HEK293 (cell line): ENCODE results near the gene MRPS27.
A peak's percentile ranks its signal among the peaks of the same experiment; 100 is the strongest.

Experiments used
- GLI4 ChIP-seq: fragments of 450-650 bp; formaldehyde crosslinking; IDR thresholded peaks from 2 replicates; pipeline ENCODE4 v1.5.1; 2016; ENCODE audit warnings: missing biosample characterization, missing genetic modification characterization
- KLF7 ChIP-seq: fragments of 450-650 bp; formaldehyde crosslinking; IDR thresholded peaks from 2 replicates; pipeline ENCODE4 v1.5.1; 2016; ENCODE audit warnings: missing biosample characterization, missing genetic modification characterization, borderline replicate concordance
- REPIN1 ChIP-seq: fragments of 450-650 bp; formaldehyde crosslinking; IDR thresholded peaks from 2 replicates; pipeline ENCODE4 v1.5.1; 2017; ENCODE audit warnings: missing biosample characterization, missing genetic modification characterization, low read depth
- SETDB1 ChIP-seq: IDR thresholded peaks from one replicate; pipeline ENCODE4 v1.6.1; 2017; ENCODE audit warnings: mild to moderate bottlenecking, low read length, moderate library complexity, mixed read lengths; ENCODE audit not compliant: insufficient read length
- SP3 ChIP-seq: fragments of 450-650 bp; formaldehyde crosslinking; IDR thresholded peaks from 2 replicates; pipeline ENCODE4 v1.5.1; 2016; ENCODE audit warnings: missing biosample characterization, missing genetic modification characterization
- SP7 ChIP-seq: fragments of 450-650 bp; formaldehyde crosslinking; IDR thresholded peaks from 2 replicates; pipeline ENCODE4 v1.5.1; 2016; ENCODE audit warnings: missing biosample characterization, missing genetic modification characterization
- ZIC2 ChIP-seq: fragments of 450-650 bp; formaldehyde crosslinking; IDR thresholded peaks from 2 replicates; pipeline ENCODE4 v1.5.1; 2016; ENCODE audit warnings: missing biosample characterization, missing genetic modification characterization
- ZNF112 ChIP-seq: fragments of 450-650 bp; formaldehyde crosslinking; IDR thresholded peaks from 2 replicates; pipeline ENCODE4 v1.5.0; 2017; ENCODE audit warnings: missing biosample characterization, missing genetic modification characterization
- ZNF133 ChIP-seq: fragments of 450-650 bp; formaldehyde crosslinking; IDR thresholded peaks from 2 replicates; pipeline ENCODE4 v1.5.1; 2016; ENCODE audit warnings: missing biosample characterization, missing genetic modification characterization
- ZNF140 ChIP-seq: fragments of 450-650 bp; formaldehyde crosslinking; IDR thresholded peaks from 2 replicates; pipeline ENCODE4 v1.5.1; 2016; ENCODE audit warnings: missing biosample characterization, missing genetic modification characterization
- ZNF155 ChIP-seq: fragments of 450-650 bp; formaldehyde crosslinking; IDR thresholded peaks from 2 replicates; pipeline ENCODE4 v1.5.1; 2016; ENCODE audit warnings: missing biosample characterization, missing genetic modification characterization
- ZNF18 ChIP-seq: fragments of 450-650 bp; formaldehyde crosslinking; IDR thresholded peaks from 2 replicates; pipeline ENCODE4 v1.5.1; 2016; ENCODE audit warnings: missing biosample characterization, missing genetic modification characterization
- ZNF239 ChIP-seq: fragments of 450-650 bp; formaldehyde crosslinking; IDR thresholded peaks from 2 replicates; pipeline ENCODE4 v1.5.1; 2016; ENCODE audit warnings: missing biosample characterization, missing genetic modification characterization
- ZNF292 ChIP-seq: fragments of 450-650 bp; formaldehyde crosslinking; IDR thresholded peaks from 2 replicates; pipeline ENCODE4 v1.5.1; 2016; ENCODE audit warnings: low read depth, missing biosample characterization, missing genetic modification characterization, borderline replicate concordance
- ZNF362 ChIP-seq: fragments of 450-650 bp; formaldehyde crosslinking; IDR thresholded peaks from 2 replicates; pipeline ENCODE4 v1.5.1; 2016; ENCODE audit warnings: missing biosample characterization, missing genetic modification characterization
- ZNF37A ChIP-seq: fragments of 450-650 bp; IDR thresholded peaks from 2 replicates; pipeline ENCODE4 v1.5.1; 2018; ENCODE audit warnings: missing biosample characterization, missing genetic modification characterization
- ZNF391 ChIP-seq: fragments of 450-650 bp; formaldehyde crosslinking; IDR thresholded peaks from 2 replicates; pipeline ENCODE4 v1.5.1; 2016; ENCODE audit warnings: low read depth, missing biosample characterization, missing genetic modification characterization, borderline replicate concordance
- ZNF394 ChIP-seq: fragments of 450-650 bp; formaldehyde crosslinking; IDR thresholded peaks from 2 replicates; pipeline ENCODE4 v1.5.1; 2016; ENCODE audit warnings: missing biosample characterization, missing genetic modification characterization, mild to moderate bottlenecking, moderate library complexity, borderline replicate concordance
- ZNF404 ChIP-seq: fragments of 450-650 bp; formaldehyde crosslinking; IDR thresholded peaks from 2 replicates; pipeline ENCODE4 v1.5.1; 2017; ENCODE audit warnings: missing biosample characterization, missing genetic modification characterization
- ZNF529 ChIP-seq: fragments of 450-650 bp; formaldehyde crosslinking; IDR thresholded peaks from 2 replicates; pipeline ENCODE4 v1.5.1; 2017; ENCODE audit warnings: missing genetic modification characterization, missing biosample characterization; ENCODE audit not compliant: insufficient replicate concordance
- ZNF555 ChIP-seq: fragments of 450-650 bp; formaldehyde crosslinking; conservative IDR thresholded peaks from 2 replicates; pipeline ENCODE4 v1.5.1; 2017; ENCODE audit warnings: missing biosample characterization, mild to moderate bottlenecking, missing genetic modification characterization, inconsistent platforms
- ZNF560 ChIP-seq: fragments of 450-650 bp; formaldehyde crosslinking; IDR thresholded peaks from 2 replicates; pipeline ENCODE4 v1.5.1; 2017; ENCODE audit warnings: missing biosample characterization, missing genetic modification characterization, borderline replicate concordance
- ZNF624 ChIP-seq: fragments of 450-650 bp; formaldehyde crosslinking; IDR thresholded peaks from 2 replicates; pipeline ENCODE4 v1.5.1; 2017; ENCODE audit warnings: missing biosample characterization, missing genetic modification characterization
- ZNF629 ChIP-seq: fragments of 450-650 bp; formaldehyde crosslinking; IDR thresholded peaks from 2 replicates; pipeline ENCODE4 v1.5.1; 2017; ENCODE audit warnings: missing biosample characterization, missing genetic modification characterization
- ZNF664 ChIP-seq: fragments of 450-650 bp; formaldehyde crosslinking; IDR thresholded peaks from 2 replicates; pipeline ENCODE4 v1.5.1; 2016; ENCODE audit warnings: missing biosample characterization, missing genetic modification characterization
- ZNF692 ChIP-seq: fragments of 450-650 bp; formaldehyde crosslinking; IDR thresholded peaks from 2 replicates; pipeline ENCODE4 v1.5.1; 2016; ENCODE audit warnings: missing biosample characterization, missing genetic modification characterization
- ZNF701 ChIP-seq: fragments of 450-650 bp; formaldehyde crosslinking; IDR thresholded peaks from 2 replicates; pipeline ENCODE4 v1.5.1; 2016; ENCODE audit warnings: missing biosample characterization, missing genetic modification characterization
- ZNF707 ChIP-seq: fragments of 450-650 bp; formaldehyde crosslinking; IDR thresholded peaks from 2 replicates; pipeline ENCODE4 v1.5.1; 2016; ENCODE audit warnings: missing biosample characterization, missing genetic modification characterization
- ZSCAN30 ChIP-seq: fragments of 450-650 bp; IDR thresholded peaks from 2 replicates; pipeline ENCODE4 v1.5.1; 2018; ENCODE audit warnings: missing biosample characterization, mild to moderate bottlenecking, missing genetic modification characterization, moderate library complexity
- TF ChIP-seq, protein P1 (sequence below): fragments of 450-650 bp; formaldehyde crosslinking; IDR thresholded peaks from 2 replicates; pipeline ENCODE4 v1.5.0; 2017; ENCODE audit warnings: missing biosample characterization, missing genetic modification characterization, borderline replicate concordance
- TF ChIP-seq, protein P2 (sequence below): fragments of 450-650 bp; formaldehyde crosslinking; IDR thresholded peaks from 2 replicates; pipeline ENCODE4 v1.5.1; 2016; ENCODE audit warnings: missing biosample characterization, missing genetic modification characterization

MRPS27 gene

DNA sequence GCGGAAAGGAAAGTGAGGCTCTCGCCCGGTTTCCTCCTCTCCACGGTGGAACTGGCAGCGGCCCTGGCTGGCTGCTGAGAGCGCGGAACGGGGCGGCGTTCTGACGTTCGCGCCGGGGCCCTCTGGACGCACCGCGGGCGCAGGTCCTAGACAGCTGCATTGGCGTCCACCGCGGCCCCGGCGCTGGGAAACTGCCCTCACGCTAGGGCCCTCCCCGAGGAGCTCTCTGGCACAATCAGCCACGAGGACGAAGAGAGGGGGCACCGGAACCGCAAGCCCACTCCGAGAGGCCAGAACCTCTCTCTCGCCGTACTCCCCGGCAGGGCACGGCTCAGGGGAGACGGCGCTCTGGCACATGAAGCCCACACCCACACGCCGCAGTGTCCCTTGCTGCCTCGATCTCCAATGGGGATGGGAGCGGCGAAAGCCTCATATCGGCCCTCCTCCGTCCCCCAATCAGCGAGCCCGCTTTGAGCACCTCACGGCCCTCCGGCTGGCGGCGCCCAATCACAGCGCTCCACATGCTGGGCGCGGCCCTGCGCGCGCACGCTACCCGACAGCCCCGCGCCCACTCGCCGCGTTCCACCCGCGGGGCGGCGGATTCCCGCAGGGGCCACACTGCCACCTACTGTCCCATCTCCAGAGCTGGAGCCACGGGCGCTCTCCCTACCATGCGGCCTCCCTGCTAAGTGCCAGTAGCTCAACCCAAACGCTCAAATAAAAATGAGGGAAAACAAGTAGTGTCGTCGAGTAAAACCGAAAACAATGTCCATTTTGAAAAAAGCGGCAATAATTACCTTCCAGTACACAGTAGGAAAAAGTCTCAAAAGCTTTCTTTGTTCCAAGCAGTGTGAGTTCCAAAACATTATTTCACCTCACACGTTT, 11.8 kb downstream of the MRPS27 start (continued):
- TF ChIP-seq ZNF692 (tag by site-specific recombination) (peak; percentile 91), ZNF404 (tag by site-specific recombination) (no peak), ZNF391 (no peak), ZNF362 (no peak), ZNF394 (no peak; the same call in 1 of the 2 replicates), ZNF629 (tag by site-specific recombination) (peak; percentile 72; the same call in 1 of the 2 replicates), ZNF664 (no peak), ZNF701 (no peak), SETDB1 (no peak), REPIN1 (tag by site-specific recombination) (peak; percentile 50; the same call in 1 of the 2 replicates), ZNF555 (tag by site-specific recombination) (no peak), ZNF560 (tag by site-specific recombination) (no peak), ZNF140 (tag by site-specific recombination) (no peak), ZNF133 (tag by site-specific recombination) (no peak), ZNF239 (tag by site-specific recombination) (peak; percentile 78), ZNF529 (tag by site-specific recombination) (no peak), ZNF37A (no peak), KLF7 (tag by site-specific recombination) (peak; percentile 49; the same call in 1 of the 2 replicates), ZNF112 (no peak), ZSCAN30 (tag by site-specific recombination) (peak; percentile 48; the same call in 1 of the 2 replicates), ZNF18 (tag by site-specific recombination) (no peak), ZNF707 (no peak), ZNF624 (no peak), SP7 (peak; percentile 53), GLI4 (peak; percentile 87; the same call in 1 of the 2 replicates), ZNF155 (tag by site-specific recombination) (no peak), SP3 (peak; percentile 75), ZNF292 (tag by site-specific recombination) (no peak), ZIC2 (tag by site-specific recombination) (peak; percentile 98)
- TF ChIP-seq, protein P1, sequence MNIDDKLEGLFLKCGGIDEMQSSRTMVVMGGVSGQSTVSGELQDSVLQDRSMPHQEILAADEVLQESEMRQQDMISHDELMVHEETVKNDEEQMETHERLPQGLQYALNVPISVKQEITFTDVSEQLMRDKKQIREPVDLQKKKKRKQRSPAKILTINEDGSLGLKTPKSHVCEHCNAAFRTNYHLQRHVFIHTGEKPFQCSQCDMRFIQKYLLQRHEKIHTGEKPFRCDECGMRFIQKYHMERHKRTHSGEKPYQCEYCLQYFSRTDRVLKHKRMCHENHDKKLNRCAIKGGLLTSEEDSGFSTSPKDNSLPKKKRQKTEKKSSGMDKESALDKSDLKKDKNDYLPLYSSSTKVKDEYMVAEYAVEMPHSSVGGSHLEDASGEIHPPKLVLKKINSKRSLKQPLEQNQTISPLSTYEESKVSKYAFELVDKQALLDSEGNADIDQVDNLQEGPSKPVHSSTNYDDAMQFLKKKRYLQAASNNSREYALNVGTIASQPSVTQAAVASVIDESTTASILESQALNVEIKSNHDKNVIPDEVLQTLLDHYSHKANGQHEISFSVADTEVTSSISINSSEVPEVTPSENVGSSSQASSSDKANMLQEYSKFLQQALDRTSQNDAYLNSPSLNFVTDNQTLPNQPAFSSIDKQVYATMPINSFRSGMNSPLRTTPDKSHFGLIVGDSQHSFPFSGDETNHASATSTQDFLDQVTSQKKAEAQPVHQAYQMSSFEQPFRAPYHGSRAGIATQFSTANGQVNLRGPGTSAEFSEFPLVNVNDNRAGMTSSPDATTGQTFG (tag by site-specific recombination) = no peak
- TF ChIP-seq, protein P2, sequence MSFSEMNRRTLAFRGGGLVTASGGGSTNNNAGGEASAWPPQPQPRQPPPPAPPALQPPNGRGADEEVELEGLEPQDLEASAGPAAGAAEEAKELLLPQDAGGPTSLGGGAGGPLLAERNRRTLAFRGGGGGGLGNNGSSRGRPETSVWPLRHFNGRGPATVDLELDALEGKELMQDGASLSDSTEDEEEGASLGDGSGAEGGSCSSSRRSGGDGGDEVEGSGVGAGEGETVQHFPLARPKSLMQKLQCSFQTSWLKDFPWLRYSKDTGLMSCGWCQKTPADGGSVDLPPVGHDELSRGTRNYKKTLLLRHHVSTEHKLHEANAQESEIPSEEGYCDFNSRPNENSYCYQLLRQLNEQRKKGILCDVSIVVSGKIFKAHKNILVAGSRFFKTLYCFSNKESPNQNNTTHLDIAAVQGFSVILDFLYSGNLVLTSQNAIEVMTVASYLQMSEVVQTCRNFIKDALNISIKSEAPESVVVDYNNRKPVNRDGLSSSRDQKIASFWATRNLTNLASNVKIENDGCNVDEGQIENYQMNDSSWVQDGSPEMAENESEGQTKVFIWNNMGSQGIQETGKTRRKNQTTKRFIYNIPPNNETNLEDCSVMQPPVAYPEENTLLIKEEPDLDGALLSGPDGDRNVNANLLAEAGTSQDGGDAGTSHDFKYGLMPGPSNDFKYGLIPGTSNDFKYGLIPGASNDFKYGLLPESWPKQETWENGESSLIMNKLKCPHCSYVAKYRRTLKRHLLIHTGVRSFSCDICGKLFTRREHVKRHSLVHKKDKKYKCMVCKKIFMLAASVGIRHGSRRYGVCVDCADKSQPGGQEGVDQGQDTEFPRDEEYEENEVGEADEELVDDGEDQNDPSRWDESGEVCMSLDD = peak; percentile 87
